Measurements from ENCODE around the gene POLD2. TPM values are rescaled to one million over a fixed set of nuclear protein-coding genes. Genes with fewer than 3 reads are reported as not detected.

POLD2 gene
- total RNA-seq, 6 experiments from 2014 or later = 36.4 to 73.4 (median 57.3) TPM

DNA sequence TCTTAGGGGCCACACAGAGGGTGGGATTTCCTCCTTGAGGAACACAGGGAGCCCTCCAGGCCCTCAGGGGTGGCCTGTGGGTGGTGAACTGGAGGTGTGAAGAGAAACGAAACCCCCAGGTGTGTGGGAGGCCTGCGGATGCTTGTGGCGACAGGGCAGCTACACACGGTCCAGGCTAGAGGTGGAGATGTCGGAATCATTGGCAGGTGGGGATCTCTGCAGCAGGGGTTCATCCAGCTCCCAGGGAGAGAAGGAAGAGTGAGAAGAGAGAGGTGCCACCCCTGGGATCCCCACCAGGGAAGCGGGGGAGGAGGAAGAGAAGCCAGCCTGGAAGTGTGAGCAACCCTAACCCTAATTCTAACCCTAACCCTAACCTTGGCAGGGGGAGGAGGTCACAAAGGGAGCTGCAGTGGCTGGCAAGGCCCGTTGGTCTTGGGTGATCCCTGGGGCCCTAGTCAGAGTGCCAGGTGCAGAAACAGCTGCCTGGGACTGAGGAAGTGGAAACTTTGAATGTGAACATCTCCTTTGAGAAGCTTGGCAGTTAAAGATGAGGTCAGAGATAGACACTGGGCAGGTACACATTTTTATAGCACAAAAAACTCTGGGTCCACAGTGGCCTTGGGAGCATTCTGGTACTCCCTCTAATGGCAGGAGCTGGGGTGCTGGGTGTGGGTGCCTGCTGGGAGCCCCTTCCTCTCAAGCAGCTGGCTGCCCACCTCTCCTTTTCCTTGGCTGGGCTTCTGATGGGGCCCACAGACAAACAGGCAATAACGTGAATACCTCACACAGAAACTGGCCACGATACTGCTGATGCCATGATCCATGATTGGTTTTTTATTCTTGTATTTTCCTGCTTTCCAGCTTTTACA lies 26.1 kb downstream of the POLD2 start:
- DNase-seq = no peak
- H3K27ac ChIP-seq = no peak overlapping the region
- H3K4me3 ChIP-seq = no peak overlapping the region
- no peaks in the 10 kb centered on the region for H3K27me3 ChIP-seq
- 72% methylated on average over 5 of the region's 9 CpGs for whole genome bisulfite sequencing (ENCODE audit: insufficient coverage, low coverage, low lambda C conversion rate, missing lambda C conversion rate)
- no peak for ATAC-seq
- H3K36me3 ChIP-seq = no peaks in the 10 kb centered on the region
- H3K9me3 ChIP-seq = no peaks in the 10 kb centered on the region
- intact Hi-C loops (cut with DNase I) = no loop called here
- TF ChIP-seq CTCF (IDR thresholded peaks at IDR 0.05) (no peak), POLR2A (IDR thresholded peaks at IDR 0.05) (no peak)
- no peaks in the 10 kb centered on the region for H3K4me1 ChIP-seq

DNA sequence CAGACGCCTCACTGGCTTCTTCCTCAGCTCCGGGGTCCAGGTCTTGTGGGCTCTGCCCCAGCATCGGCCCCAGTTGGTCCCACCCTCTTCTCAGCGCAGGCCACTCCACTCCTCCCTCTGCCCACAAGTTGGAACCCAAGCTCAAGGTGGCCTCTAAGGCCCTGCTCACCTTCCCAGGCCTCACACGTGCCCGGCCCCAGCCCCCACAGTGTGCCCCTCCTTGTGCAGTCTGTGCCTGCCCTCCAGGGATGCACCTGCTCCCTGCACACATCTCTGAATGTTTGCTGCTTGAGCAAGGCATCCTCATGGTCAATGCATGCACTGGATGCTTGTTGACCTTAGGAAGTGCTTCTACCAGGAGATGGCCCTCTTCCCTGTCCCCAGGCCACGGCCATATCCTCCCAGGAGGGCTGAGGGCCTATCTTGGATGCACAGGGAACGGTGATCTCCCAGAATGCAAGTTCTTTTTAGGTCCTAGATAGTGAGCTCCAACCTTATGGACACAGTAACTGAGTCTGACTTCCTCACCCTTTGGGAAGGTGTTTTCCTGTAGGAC lies 26.9 kb downstream of the POLD2 start:
- Histone ChIP-seq H3K4me1 (no peaks in the 10 kb centered on the region), H3K9me3 (no peaks in the 10 kb centered on the region), H3K4me3 (no peak overlapping the region), H3K27me3 (no peaks in the 10 kb centered on the region), H3K27ac (no peak overlapping the region), H3K36me3 (no peaks in the 10 kb centered on the region)
- WGBS (ENCODE audit: insufficient coverage, low coverage, low lambda C conversion rate, missing lambda C conversion rate) = 87% methylated on average over 4 of the region's 8 CpGs
- intact Hi-C loops (cut with DNase I) = no loop called here
- TF ChIP-seq CTCF (IDR thresholded peaks at IDR 0.05) (no peak), POLR2A (IDR thresholded peaks at IDR 0.05) (no peak)
- DNase-seq (no peak), ATAC-seq (no peak)

- H3K27ac ChIP-seq = no peak overlapping the region
- no peak for DNase-seq
These were observed 27.6 kb downstream of the POLD2 start for GRCh38 chr7:44095781-44096180.

DNA sequence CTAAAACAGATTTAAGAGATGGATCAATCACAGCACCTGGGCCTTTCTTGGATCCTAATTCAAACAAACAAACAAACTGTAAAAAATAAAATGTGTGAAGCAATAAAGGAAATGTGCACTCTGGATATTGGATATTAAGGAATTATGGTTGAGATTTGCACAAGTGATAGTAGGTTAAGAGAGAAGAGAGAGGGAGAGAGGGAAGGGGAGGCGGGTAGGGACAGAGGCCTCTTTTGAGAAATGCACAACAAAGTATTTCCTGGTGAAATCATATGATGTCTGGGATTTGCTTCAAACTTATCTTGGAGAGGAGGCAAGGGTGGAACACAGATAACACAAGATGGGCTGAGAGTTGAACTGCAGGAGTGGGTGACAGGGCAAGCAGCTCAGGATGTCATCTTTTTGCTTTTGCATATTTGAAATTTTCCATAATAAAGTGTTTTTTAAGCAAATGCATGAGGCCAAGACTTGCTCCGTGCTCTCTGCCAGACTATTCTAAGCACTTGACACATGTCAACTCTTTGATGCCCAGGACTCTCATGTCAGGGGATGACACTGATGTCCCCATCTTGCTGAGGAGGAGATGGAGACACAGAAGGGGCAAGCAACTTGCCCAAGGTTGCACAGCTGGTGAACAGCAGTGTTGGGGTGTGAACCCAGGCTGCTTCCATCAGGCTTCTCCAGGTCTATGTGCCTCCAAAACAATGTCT lies 28.3 kb downstream of the POLD2 start:
- DNase-seq (no peak), ATAC-seq (no peak)
- intact Hi-C loops (cut with DNase I) = no loop called here
- H3K4me3 ChIP-seq = no peak overlapping the region
- H3K4me1 ChIP-seq = peaks cover 0 to 12% (median 5%) of the 10 kb centered on the region in 4 donors
- no peaks in the 10 kb centered on the region for H3K9me3 ChIP-seq
- no peaks in the 10 kb centered on the region for H3K27me3 ChIP-seq
- H3K27ac ChIP-seq = no peak overlapping the region
- TF ChIP-seq CTCF (IDR thresholded peaks at IDR 0.05) (no peak), POLR2A (IDR thresholded peaks at IDR 0.05) (no peak)
- H3K36me3 ChIP-seq = no peaks in the 10 kb centered on the region
- 90% methylated on average over 2 of the region's 2 CpGs for WGBS (ENCODE audit: insufficient coverage, low coverage, low lambda C conversion rate, missing lambda C conversion rate)

More at GRCh38 chr7:44095781-44096180, 27.6 kb downstream of the POLD2 start:
- peak in 1 of 4 donors; percentile 18 for ATAC-seq
- no peak for TF ChIP-seq CTCF (IDR thresholded peaks at IDR 0.05)
- TF ChIP-seq POLR2A (IDR thresholded peaks at IDR 0.05) = no peak
- H3K9me3 ChIP-seq = no peaks in the 10 kb centered on the region
- no peak overlapping the region for H3K4me3 ChIP-seq
- intact Hi-C loops (cut with DNase I) = no loop called here
- H3K4me1 ChIP-seq = peaks cover 0 to 4% (median 1%) of the 10 kb centered on the region in 4 donors
- WGBS (ENCODE audit: insufficient coverage, low coverage, low lambda C conversion rate, missing lambda C conversion rate) = no CpG with 5 or more reads among the region's 3 CpGs
- no peaks in the 10 kb centered on the region for H3K36me3 ChIP-seq
- no peaks in the 10 kb centered on the region for H3K27me3 ChIP-seq
